Spleen (tissue), 11 donors: ENCODE results near the gene TNFRSF25. TPM values are rescaled to one million over a fixed set of nuclear protein-coding genes. Genes with fewer than 3 reads are reported as not detected.
A peak's percentile ranks its signal among the peaks of the same experiment; 100 is the strongest.
"Not testable (repeated sequence)": the region's sequence is repeated elsewhere in the genome, so short reads cannot be mapped to it uniquely, and the experiment has no call there.

Experiments
- DNase-seq: peaks from one replicate; pipeline ENCODE4 v3.0.0-alpha.2; 2020
- H3K27ac ChIP-seq, 8 donors: fragments of 200-600 bp; sonication (generic) in 7 of 8; 1 replicate in 4 of 8; 2 replicates in 4 of 8; pipeline versions ENCODE4 v1.5.0 to v1.8.0; 2016 to 2021; ENCODE audit warnings: inconsistent platforms in 4 of 8, mild to moderate bottlenecking in 4 of 8, moderate library complexity in 1 of 8
- H3K27me3 ChIP-seq, 7 donors: fragments of 200-600 bp; sonication (generic) in 6 of 7; replicated peaks in 1 of 7; 1 replicate in 4 of 7; 2 replicates in 3 of 7; pipeline versions ENCODE4 v1.5.0 to v1.8.0; 2016 to 2021; ENCODE audit warnings: inconsistent platforms in 3 of 7, mild to moderate bottlenecking in 1 of 7
- H3K36me3 ChIP-seq, 6 donors: fragments of 200-600 bp; sonication (generic) in 5 of 6; 1 replicate in 4 of 6; 2 replicates in 2 of 6; pipeline versions ENCODE4 v1.5.0 to v1.8.0; 2016 to 2021; ENCODE audit warnings: inconsistent platforms in 2 of 6
- H3K4me1 ChIP-seq, 6 donors: fragments of 200-600 bp; sonication (generic) in 5 of 6; 1 replicate in 3 of 6; 2 replicates in 3 of 6; pipeline versions ENCODE4 v1.5.0 to v1.8.0; 2016 to 2021; ENCODE audit warnings: inconsistent platforms in 3 of 6
- H3K4me3 ChIP-seq, 8 donors: fragments of 200-600 bp; sonication (generic) in 7 of 8; 1 replicate in 4 of 8; 2 replicates in 4 of 8; pipeline versions ENCODE4 v1.5.0 to v1.8.0; 2016 to 2021; ENCODE audit warnings: inconsistent platforms in 4 of 8, mild to moderate bottlenecking in 4 of 8, moderate library complexity in 2 of 8
- H3K9me3 ChIP-seq, 8 donors: fragments of 200-600 bp; sonication (generic) in 7 of 8; 1 replicate in 4 of 8; 2 replicates in 4 of 8; pipeline versions ENCODE4 v1.5.0 to v1.8.0; 2016 to 2021; ENCODE audit warnings: inconsistent platforms in 4 of 8
- POLR2A ChIP-seq, 3 donors: fragments of 450-650 bp; IDR thresholded peaks; one replicate each; pipeline ENCODE4 v1.5.1; 2017; ENCODE audit warnings: antibody characterized with exemption in 3 of 3, mild to moderate bottlenecking in 1 of 3
- POLR2AphosphoS5 ChIP-seq, 3 donors: sonication (generic); formaldehyde crosslinking; IDR thresholded peaks; one replicate each; pipeline ENCODE4 v1.5.1; 2017; ENCODE audit warnings: antibody characterized with exemption in 3 of 3
- WGBS, 5 donors: extraction: QIAGEN DNeasy Blood & Tissue Kit in 3 of 5; methylation state at CpG; one replicate each; pipeline versions ENCODE4 v1.1.5 to v1.1.7; 2013 to 2018; 5-methylcytosine and 5-hydroxymethylcytosine counted together
- intact Hi-C: fragments of 100-400 bp; cut with DNase I; formaldehyde crosslinking; loops from one replicate; pipeline ENCODE4 v1.15.0; 2023; ENCODE audit warnings: low total_unique reads
- polyA plus RNA-seq, 3 donors: library from polyadenylated mRNA; stranded (reverse); fragments of 200-250 nt; gene quantifications; one replicate each; pipeline ENCODE4 v1.2.1, GENCODE V29; 2013
- total RNA-seq, 7 donors: library from RNA; depleted of rRNA in 3 of 7; stranded (reverse); fragments of >200 nt in 3 of 7; fragmentation: NEBNext Ultra II Directional in 4 of 7; extraction: Animal tissue kit (Norgen Biotek cat#: 25700) in 4 of 7; gene quantifications; one replicate each; pipeline versions ENCODE4 v1.1.0 to v1.2.1, GENCODE V29; 2016 to 2021
- TF ChIP-seq, protein P1 (sequence below), 11 experiments: fragments of 200-600 bp in 7 of 11; fragments of 450-650 bp in 4 of 11; sonication (generic) in 4 of 11; IDR thresholded peaks in 8 of 11; conservative IDR thresholded peaks in 3 of 11; 1 replicate in 7 of 11; 2 replicates in 4 of 11; pipeline versions ENCODE4 v1.4.0 to v1.8.0; 2016 to 2021; ENCODE audit warnings: antibody characterized with exemption in 11 of 11, inconsistent platforms in 4 of 11, mild to moderate bottlenecking in 1 of 11
- donor health status: healthy with polysubstance abuse.
- donor health status: DM: no; HTN: no; CAD: no; lungs with moderate emphysema.
- donor health status: DM: no; HTN: no; CAD: no.
- donor health status: Bipolar disorder and iron deficiency.
- donor health status: healthy.
- donor health status: DM: no; HTN: no; CAD: no.
- donor health status: DM: yes; HTN: yes; CAD: no.

The TNFRSF25 gene
- total and polyA plus RNA-seq, 10 donors = 30.9 to 147 (median 66.8) TPM

DNA sequence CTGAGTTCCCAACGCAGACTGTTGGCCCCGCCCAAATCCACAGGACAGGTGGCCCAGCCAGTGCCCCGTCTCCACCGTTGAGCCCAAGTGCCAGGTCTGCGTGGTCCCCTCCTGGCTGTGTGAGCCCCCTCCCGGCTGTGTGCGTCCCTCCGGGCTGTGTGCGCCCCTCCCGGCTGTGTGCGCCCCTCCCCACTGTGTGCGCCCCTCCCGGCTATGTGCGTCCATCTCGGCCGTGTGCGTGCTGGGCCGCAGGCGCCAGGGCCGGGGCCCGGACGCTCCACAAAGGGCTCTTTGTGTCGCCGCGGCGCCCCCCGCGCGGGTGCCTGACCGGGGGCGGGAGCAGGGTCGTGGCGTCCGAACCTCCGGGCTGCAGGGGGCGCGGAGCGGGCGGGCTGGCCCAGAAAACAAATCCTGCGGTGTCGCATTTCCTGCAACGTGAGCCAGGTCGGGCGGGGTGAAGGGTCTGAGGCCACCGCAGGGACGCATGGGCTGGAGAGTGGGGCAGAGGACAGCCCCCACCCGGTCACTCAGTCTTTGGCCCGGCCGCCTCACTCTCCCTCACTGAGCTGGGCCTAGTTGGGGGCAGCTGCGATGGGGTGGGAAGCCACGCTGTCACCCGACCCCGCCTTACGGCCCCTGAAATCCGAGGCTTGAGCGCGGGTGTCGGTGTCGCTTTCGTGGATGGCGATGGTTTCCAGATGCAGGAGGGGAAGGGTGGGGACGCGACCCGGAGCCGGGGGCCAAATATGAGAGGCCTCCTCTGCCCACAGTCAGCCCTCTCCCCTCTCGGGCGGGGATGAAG, 18.8 kb downstream of the TNFRSF25 start:
- Histone ChIP-seq H3K4me3 (peak overlapping the region in 6 of 8 donors; percentile 12 to 64 (median 22)), H3K4me1 (peaks cover 9 to 33% (median 24%) of the 10 kb centered on the region in 6 donors), H3K27me3 (peaks cover 3 to 98% (median 65%) of the 10 kb centered on the region in 7 donors), H3K36me3 (no peaks in the 10 kb centered on the region), H3K27ac (no peak overlapping the region), H3K9me3 (no peaks in the 10 kb centered on the region)
- no peak for DNase-seq
- intact Hi-C loops = no loop called here
- TF ChIP-seq, protein P1, sequence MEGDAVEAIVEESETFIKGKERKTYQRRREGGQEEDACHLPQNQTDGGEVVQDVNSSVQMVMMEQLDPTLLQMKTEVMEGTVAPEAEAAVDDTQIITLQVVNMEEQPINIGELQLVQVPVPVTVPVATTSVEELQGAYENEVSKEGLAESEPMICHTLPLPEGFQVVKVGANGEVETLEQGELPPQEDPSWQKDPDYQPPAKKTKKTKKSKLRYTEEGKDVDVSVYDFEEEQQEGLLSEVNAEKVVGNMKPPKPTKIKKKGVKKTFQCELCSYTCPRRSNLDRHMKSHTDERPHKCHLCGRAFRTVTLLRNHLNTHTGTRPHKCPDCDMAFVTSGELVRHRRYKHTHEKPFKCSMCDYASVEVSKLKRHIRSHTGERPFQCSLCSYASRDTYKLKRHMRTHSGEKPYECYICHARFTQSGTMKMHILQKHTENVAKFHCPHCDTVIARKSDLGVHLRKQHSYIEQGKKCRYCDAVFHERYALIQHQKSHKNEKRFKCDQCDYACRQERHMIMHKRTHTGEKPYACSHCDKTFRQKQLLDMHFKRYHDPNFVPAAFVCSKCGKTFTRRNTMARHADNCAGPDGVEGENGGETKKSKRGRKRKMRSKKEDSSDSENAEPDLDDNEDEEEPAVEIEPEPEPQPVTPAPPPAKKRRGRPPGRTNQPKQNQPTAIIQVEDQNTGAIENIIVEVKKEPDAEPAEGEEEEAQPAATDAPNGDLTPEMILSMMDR (IDR thresholded peaks at IDR 0.05 in 8 of 11, conservative IDR thresholded peaks at IDR 0.05 in 3 of 11) = no peak
- TF ChIP-seq POLR2A (IDR thresholded peaks at IDR 0.05) (no peak), POLR2AphosphoS5 (IDR thresholded peaks at IDR 0.05) (no peak)
- 3 to 10% (median 3%) methylated on average over 20 to 67 of the region's 67 CpGs for WGBS, 5 donors

DNA sequence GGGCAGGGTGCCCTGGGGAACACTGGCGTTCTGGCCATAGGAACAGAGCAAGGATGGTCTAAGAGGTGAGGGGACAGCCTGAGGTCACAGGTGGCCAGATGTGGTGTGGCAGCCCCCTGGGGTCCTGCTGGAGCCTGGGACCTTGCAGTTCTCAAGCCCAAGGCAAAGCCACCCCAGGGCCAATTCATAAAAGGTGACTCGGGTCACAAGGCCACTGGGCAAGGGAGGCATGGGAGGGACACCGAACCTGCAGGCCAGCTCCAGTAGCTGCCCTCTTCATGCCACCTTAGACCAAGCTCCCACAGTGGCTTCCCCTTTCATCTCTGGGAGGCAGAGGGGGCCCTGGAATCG, 19.3 kb downstream of the TNFRSF25 start:
- intact Hi-C loops = no loop called here
- H3K36me3 ChIP-seq = no peaks in the 10 kb centered on the region
- DNase-seq = no peak
- no peaks in the 10 kb centered on the region for H3K9me3 ChIP-seq
- peak overlapping the region in 1 of 8 donors; percentile 64 for H3K4me3 ChIP-seq
- TF ChIP-seq POLR2AphosphoS5 (IDR thresholded peaks at IDR 0.05) (no peak), POLR2A (IDR thresholded peaks at IDR 0.05) (no peak)
- TF ChIP-seq, protein P1 (IDR thresholded peaks at IDR 0.05 in 8 of 11, conservative IDR thresholded peaks at IDR 0.05 in 3 of 11) = no peak
- 62 to 77% (median 64%) methylated on average over 3 to 4 of the region's 4 CpGs for WGBS, 5 donors
- H3K27me3 ChIP-seq = peaks cover 3 to 98% (median 59%) of the 10 kb centered on the region in 7 donors
- H3K27ac ChIP-seq = no peak overlapping the region
- H3K4me1 ChIP-seq = peaks cover 9 to 33% (median 24%) of the 10 kb centered on the region in 6 donors

DNA sequence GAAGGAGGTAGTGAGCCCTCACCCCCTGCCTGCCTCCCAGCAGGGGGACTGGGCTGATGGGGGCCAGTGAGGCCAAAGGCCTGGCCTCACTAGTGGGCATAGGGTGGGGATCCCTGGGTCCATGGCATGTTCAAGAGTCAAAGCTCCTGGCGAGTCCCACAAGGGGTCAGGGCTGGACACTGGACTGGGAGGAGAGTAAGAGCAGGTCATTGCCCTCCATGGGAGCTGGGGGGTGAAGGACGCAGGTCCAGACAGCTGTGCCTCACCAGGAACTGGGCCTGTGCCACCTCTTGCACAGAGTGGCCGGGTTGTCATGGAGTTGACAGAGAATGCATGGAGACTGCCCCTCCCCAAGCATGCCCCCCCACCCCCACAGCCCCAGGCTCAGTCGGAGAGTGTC, 20.0 kb downstream of the TNFRSF25 start:
- intact Hi-C loops = not testable (repeated sequence)

DNA sequence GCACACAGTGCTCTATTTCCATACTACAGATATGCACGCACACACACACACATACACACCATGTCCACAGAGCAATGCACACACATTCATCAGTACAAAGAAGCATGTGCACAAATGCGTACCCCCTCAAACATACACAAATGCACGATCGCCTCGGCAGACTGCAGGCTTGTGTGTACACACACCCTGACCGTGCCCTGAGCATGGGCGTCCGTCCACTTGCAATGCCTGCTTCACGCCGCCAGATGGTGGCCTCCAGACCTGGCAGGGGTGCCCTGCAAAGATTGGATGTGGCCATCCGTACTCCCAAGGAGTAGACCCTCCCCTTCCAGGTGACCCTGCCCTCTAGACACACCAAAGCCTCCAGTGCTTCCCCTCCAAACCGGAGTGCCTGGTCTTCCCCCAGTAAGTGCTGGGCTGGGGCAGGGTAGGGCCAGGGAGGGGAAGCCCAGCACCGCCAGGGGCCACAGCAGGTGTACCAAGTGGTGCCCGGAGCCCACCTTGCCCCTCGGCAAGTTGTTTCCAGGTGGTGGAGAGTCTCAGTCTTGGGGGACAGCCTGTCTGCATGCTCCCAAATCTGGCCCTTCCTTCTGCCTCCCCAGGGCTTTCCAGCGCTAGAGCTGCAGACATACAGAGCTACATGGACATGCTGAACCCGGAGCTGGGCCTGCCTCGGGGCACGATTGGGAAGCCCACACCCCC, 20.8 kb downstream of the TNFRSF25 start:
- Histone ChIP-seq H3K27me3 (peaks cover 3 to 98% (median 55%) of the 10 kb centered on the region in 7 donors), H3K27ac (no peak overlapping the region), H3K36me3 (no peaks in the 10 kb centered on the region), H3K4me3 (no peak overlapping the region), H3K4me1 (peaks cover 14 to 42% (median 31%) of the 10 kb centered on the region in 6 donors), H3K9me3 (no peaks in the 10 kb centered on the region)
- 51 to 67% (median 61%) methylated on average over 16 to 19 of the region's 19 CpGs for WGBS, 5 donors
- TF ChIP-seq, protein P1 (IDR thresholded peaks at IDR 0.05 in 8 of 11, conservative IDR thresholded peaks at IDR 0.05 in 3 of 11) = peak; percentile 21 to 73 (median 55)
- no peak for TF ChIP-seq POLR2A (IDR thresholded peaks at IDR 0.05)
- intact Hi-C loops = no loop called here
- DNase-seq = no peak

More for the DNA sequence above, 20.0 kb downstream of the TNFRSF25 start:
- Histone ChIP-seq H3K27me3 (peaks cover 3 to 98% (median 54%) of the 10 kb centered on the region in 7 donors), H3K4me1 (peaks cover 9 to 35% (median 25%) of the 10 kb centered on the region in 6 donors)
- not testable (repeated sequence) for H3K36me3 ChIP-seq, DNase-seq, H3K4me3 ChIP-seq, H3K27ac ChIP-seq, H3K9me3 ChIP-seq
- WGBS, 5 donors = 58 to 94% (median 86%) methylated on average over 2 to 4 of the region's 4 CpGs
